Measurements from ENCODE around the gene PLA2G1B. TPM values are rescaled to one million over a fixed set of nuclear protein-coding genes. Genes with fewer than 3 reads are reported as not detected.

Gene PLA2G1B
- total RNA-seq, 4 donors from 2014 or later, result not detected

DNA sequence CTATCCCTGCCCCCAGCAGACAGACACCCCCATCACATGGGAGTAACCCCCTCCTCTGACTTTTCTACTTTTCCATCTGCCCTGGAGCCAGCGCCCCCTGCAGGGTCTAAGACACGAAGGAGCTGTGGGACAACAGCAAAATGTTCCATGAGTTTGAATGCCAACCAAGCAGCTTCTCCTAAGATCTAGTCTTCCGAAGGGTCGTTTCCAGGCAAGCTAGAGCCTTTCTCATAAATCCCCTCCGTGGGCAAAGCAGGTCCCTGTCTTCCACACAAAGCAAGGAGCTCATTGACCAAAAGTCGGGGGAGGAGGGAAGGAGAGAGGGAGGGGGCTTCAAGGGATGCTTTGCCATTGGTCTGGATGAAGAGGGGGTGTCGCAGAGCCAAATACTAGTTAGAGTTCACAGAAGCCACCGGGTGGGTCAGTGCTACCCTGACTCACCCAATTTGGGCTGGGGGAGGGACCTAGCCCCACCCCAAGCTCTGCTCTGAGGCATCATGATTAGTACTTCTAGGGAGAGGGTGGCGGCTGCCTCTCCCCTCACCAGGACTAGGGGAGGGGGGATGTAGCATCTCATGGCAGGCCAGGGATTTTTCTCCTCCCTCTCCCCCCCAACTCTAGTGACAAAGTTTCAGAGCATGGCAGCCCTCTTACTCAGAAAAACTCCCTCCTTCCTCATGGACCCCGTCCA lies 39.8 kb upstream of the PLA2G1B start:
- no peak for TF ChIP-seq POLR2A (IDR thresholded peaks at IDR 0.05; ENCODE audit: low read depth)
- TF ChIP-seq, protein P1, sequence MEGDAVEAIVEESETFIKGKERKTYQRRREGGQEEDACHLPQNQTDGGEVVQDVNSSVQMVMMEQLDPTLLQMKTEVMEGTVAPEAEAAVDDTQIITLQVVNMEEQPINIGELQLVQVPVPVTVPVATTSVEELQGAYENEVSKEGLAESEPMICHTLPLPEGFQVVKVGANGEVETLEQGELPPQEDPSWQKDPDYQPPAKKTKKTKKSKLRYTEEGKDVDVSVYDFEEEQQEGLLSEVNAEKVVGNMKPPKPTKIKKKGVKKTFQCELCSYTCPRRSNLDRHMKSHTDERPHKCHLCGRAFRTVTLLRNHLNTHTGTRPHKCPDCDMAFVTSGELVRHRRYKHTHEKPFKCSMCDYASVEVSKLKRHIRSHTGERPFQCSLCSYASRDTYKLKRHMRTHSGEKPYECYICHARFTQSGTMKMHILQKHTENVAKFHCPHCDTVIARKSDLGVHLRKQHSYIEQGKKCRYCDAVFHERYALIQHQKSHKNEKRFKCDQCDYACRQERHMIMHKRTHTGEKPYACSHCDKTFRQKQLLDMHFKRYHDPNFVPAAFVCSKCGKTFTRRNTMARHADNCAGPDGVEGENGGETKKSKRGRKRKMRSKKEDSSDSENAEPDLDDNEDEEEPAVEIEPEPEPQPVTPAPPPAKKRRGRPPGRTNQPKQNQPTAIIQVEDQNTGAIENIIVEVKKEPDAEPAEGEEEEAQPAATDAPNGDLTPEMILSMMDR (IDR thresholded peaks at IDR 0.05), result no peak
- WGBS, result 48% methylated on average over 9 of the region's 10 CpGs
- DNase-seq (ENCODE audit: extremely low spot score), result no peak
- Histone ChIP-seq H3K36me3 (peaks cover 0 to 5% (median 0%) of the 10 kb centered on the region in 4 donors), H3K9me3 (no peaks in the 10 kb centered on the region), H3K27me3 (peaks cover 5 to 63% (median 31%) of the 10 kb centered on the region in 4 donors), H3K4me3 (peak overlapping the region; percentile 49 to 64 (median 54)), H3K4me1 (peaks cover 18 to 25% (median 22%) of the 10 kb centered on the region in 4 donors), H3K27ac (replicated peaks in 1 of 4) (no peak overlapping the region)
- intact Hi-C loops (cut with DNase I), result no loop called here

DNA sequence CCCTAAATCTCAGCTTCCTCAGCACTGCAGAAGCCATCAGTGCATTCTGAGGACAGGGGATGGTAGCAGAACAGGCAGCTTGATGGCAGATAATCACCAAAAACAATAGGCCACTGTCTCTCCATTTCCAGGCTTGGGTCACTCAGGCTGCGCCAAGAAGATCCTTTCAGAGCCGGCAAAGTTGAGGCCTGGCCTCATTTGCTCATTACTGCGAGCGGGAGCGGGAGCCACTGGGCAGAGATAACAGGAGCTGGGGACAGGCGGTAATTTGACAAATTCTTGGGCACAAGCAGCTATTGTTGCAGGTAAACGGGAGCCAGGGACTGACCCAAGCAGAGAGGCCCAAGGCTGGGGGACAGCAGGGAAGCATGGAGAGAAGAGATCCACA lies 39.3 kb upstream of the PLA2G1B start:
- DNase-seq (ENCODE audit: extremely low spot score), result no peak
- H3K4me3 ChIP-seq, result no peak overlapping the region
- intact Hi-C loops (cut with DNase I), result no loop called here
- H3K27ac ChIP-seq (replicated peaks in 1 of 4), result no peak overlapping the region
- WGBS, result 82% methylated on average over 7 of the region's 7 CpGs
- peaks cover 0 to 8% (median 0%) of the 10 kb centered on the region in 4 donors for H3K36me3 ChIP-seq
- no peak for TF ChIP-seq POLR2AphosphoS5 (IDR thresholded peaks at IDR 0.05)
- TF ChIP-seq, protein P1 (IDR thresholded peaks at IDR 0.05), result no peak
- TF ChIP-seq EP300 (IDR thresholded peaks at IDR 0.05), result no peak
- TF ChIP-seq POLR2A (IDR thresholded peaks at IDR 0.05; ENCODE audit: low read depth), result no peak
- peaks cover 20 to 30% (median 26%) of the 10 kb centered on the region in 4 donors for H3K4me1 ChIP-seq
- peaks cover 5 to 61% (median 30%) of the 10 kb centered on the region in 4 donors for H3K27me3 ChIP-seq
- H3K9me3 ChIP-seq, result no peaks in the 10 kb centered on the region

DNA sequence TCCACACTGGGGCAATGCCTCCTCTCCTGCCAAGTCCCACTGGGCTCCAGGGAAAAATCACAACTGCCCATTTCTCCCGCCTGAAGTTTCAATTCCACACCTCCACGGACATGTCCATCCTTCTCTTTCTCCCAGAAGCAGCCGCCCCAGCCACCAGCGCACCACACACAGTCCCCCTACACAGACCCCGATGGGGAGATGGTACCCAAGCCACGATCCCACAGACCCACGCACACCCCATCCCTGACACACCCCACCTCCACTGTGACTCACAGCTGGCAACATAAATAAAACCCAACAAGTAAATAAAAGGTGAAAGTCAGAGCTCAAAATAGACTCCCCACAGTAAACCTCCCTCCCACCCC lies 38.7 kb upstream of the PLA2G1B start:
- no peak overlapping the region for H3K4me3 ChIP-seq
- 89% methylated on average over 7 of the region's 7 CpGs for WGBS
- peaks cover 0 to 8% (median 0%) of the 10 kb centered on the region in 4 donors for H3K36me3 ChIP-seq
- intact Hi-C loops (cut with DNase I), result no loop called here
- H3K27me3 ChIP-seq, result peaks cover 5 to 61% (median 28%) of the 10 kb centered on the region in 4 donors
- TF ChIP-seq POLR2AphosphoS5 (IDR thresholded peaks at IDR 0.05) (no peak), POLR2A (IDR thresholded peaks at IDR 0.05; ENCODE audit: low read depth) (no peak), EP300 (IDR thresholded peaks at IDR 0.05) (no peak)
- TF ChIP-seq, protein P1 (IDR thresholded peaks at IDR 0.05), result no peak
- H3K9me3 ChIP-seq, result no peaks in the 10 kb centered on the region
- no peak overlapping the region for H3K27ac ChIP-seq (replicated peaks in 1 of 4)
- H3K4me1 ChIP-seq, result peaks cover 25 to 35% (median 31%) of the 10 kb centered on the region in 4 donors
- no peak for DNase-seq (ENCODE audit: extremely low spot score)

DNA sequence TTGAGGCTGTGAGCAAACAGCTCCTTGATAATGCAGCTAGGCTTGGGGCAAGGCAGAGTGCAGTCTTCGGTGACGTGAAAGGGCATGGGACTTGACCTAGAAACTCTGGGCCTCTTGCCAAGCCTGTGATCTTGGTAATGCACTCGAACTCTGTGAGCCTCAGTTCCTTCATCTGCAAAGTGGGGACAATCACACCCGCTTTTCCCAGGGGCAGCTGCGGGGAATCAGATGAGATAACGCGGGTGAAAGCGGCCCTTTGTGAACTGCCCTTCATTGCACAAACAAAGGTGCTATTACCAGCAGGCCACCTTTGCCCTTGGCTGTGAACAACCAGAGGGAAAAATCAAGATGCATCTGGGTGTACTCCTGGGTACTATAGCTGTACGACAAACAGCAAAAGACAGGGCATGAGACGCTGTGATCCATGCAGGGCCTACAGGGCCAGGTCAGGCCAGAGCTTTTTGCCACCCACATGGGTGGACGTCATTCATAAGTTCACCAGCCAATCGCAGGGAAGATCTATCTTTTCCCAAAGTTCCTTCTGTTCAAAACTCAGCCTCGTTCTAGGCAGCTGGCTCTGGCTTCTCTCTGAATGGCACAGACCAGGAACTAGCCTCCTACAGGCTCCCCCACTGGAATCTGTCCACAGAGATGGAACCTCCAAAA lies 38.2 kb upstream of the PLA2G1B start:
- Histone ChIP-seq H3K4me3 (no peak overlapping the region), H3K36me3 (peaks cover 0 to 8% (median 0%) of the 10 kb centered on the region in 4 donors), H3K27ac (replicated peaks in 1 of 4) (no peak overlapping the region), H3K9me3 (no peaks in the 10 kb centered on the region), H3K27me3 (peaks cover 5 to 59% (median 28%) of the 10 kb centered on the region in 4 donors), H3K4me1 (peaks cover 26 to 39% (median 34%) of the 10 kb centered on the region in 4 donors)
- no peak for DNase-seq (ENCODE audit: extremely low spot score)
- intact Hi-C loops (cut with DNase I), result no loop called here
- no peak for TF ChIP-seq POLR2A (IDR thresholded peaks at IDR 0.05; ENCODE audit: low read depth)
- TF ChIP-seq, protein P1 (IDR thresholded peaks at IDR 0.05), result no peak
- no peak for TF ChIP-seq POLR2AphosphoS5 (IDR thresholded peaks at IDR 0.05)
- TF ChIP-seq EP300 (IDR thresholded peaks at IDR 0.05), result no peak
- WGBS, result 81% methylated on average over 12 of the region's 13 CpGs
